HAP-1 (cell line): ENCODE results near the gene GSAP.

Source experiments
- DNase-seq, 2 experiments: peaks; one replicate each; pipeline ENCODE4 v3.0.0-alpha.2; 2016 to 2020; ENCODE audit warnings: low spot score in 2 of 2
- H3K27me3 ChIP-seq: fragments of 250-450 bp; sonication (Bioruptor Pico); 2 replicates; pipeline ENCODE4 v1.5.1; 2020; ENCODE audit warnings: low read depth, mild to moderate bottlenecking, moderate library complexity
- H3K36me3 ChIP-seq: fragments of 250-450 bp; sonication (Bioruptor Pico); replicated peaks from 2 replicates; pipeline ENCODE4 v1.5.1; 2020; ENCODE audit warnings: mild to moderate bottlenecking
- H3K4me1 ChIP-seq: fragments of 250-450 bp; sonication (Bioruptor Pico); 2 replicates; pipeline ENCODE4 v1.5.1; 2020; ENCODE audit warnings: mild to moderate bottlenecking
- H3K4me3 ChIP-seq: fragments of 250-450 bp; sonication (Bioruptor Pico); 2 replicates; pipeline ENCODE4 v1.5.1; 2020; ENCODE audit warnings: mild to moderate bottlenecking, moderate library complexity
- H3K9me3 ChIP-seq: fragments of 250-450 bp; sonication (Bioruptor Pico); 2 replicates; pipeline ENCODE4 v1.5.1; 2020; ENCODE audit warnings: mild to moderate bottlenecking, moderate library complexity
- in situ Hi-C: fragments of 300-500 bp; cut with MboI; formaldehyde crosslinking; loops from 3 replicates; pipeline ENCODE4 v1.14.3; 2020; ENCODE audit warnings: low sequenced_read_pairs, inconsistent platforms, mixed read lengths

GSAP gene

DNA sequence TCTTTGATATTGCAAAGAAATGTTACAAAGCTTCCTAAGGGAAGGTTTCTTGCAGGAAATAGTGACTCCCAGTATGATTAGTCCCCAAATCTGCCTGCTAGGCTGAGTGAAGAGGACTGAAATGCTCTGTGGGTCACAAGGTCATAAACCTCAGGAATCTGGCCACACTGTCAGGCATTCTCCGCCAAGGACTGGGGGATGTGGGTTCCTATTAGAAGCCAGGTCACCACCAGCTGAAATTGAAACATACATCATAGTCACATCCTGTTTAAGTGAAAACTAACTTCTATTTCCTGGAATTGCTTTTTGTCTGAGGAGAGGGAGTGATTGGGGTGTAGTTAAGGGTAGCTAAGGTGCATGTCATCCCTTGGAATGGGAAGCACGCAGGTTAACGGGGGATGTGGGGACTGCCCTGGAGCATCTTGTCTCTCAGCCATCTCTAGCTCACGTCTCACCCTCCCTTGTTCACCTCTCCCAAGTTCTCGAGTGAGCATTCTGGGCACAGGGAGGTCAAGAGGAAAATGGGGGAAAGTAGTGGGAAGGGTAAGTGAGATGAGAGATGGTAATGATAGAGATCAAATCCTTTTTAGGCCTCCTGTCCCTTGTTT is 12.0 kb upstream of the GSAP start:
- H3K9me3 ChIP-seq: no peaks in the 10 kb centered on the region
- no peak overlapping the region for H3K4me3 ChIP-seq
- H3K4me1 ChIP-seq: peaks cover 29% of the 10 kb centered on the region
- H3K36me3 ChIP-seq: no peaks in the 10 kb centered on the region
- no peak for DNase-seq
- no peaks in the 10 kb centered on the region for H3K27me3 ChIP-seq
- in situ Hi-C loops: no loop called here

DNA sequence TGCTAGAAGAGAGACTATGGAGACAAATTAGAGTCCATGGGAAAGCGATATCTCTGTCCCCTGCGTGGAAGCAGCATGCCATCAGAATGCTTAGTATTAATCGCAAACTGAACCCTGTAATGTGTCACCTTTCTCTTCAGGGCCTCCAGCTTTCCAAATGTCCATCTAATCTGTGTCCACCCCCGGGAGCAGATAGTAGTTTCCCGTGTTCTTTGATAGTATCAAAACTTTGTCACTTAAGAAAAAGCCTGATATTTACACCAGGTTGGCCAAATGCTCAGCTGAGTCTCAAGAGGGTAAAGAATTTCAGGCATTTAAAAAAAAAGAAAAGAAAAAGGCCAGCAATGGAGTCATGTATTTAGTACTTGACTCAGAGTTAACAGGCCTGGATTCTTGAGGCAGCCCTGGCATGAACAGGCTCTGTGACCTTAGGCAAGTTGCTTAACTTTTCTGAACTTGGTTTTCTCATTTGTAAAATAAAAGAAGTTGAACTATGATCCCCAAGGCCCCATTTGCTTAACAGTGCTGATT is 10.4 kb upstream of the GSAP start:
- peak; percentile 20 to 69 for DNase-seq
- H3K27me3 ChIP-seq: no peaks in the 10 kb centered on the region
- no peaks in the 10 kb centered on the region for H3K36me3 ChIP-seq
- H3K4me1 ChIP-seq: peaks cover 29% of the 10 kb centered on the region
- H3K4me3 ChIP-seq: no peak overlapping the region
- in situ Hi-C loops: no loop called here
- no peaks in the 10 kb centered on the region for H3K9me3 ChIP-seq

DNA sequence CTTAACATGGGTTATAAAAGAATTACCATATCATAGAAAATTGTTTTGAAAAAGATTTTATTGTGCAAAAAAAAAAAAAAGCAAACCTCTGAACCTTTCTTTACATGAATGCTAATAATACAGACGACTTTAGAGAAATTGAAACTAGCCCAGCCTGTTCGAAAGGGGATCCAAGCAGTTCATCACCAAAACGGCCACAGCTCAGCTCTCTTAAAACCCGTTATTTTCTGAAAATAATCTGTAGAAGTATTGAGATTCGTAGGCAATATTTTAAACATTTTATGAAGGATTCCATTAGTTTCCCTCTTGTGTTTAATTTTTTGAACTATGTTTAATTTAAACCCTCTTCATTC is 9.9 kb upstream of the GSAP start:
- H3K4me3 ChIP-seq: no peak overlapping the region
- in situ Hi-C loops: no loop called here
- no peaks in the 10 kb centered on the region for H3K27me3 ChIP-seq
- DNase-seq: peak in 1 of 2 experiments; percentile 15
- peaks cover 29% of the 10 kb centered on the region for H3K4me1 ChIP-seq
- H3K36me3 ChIP-seq: no peaks in the 10 kb centered on the region
- no peaks in the 10 kb centered on the region for H3K9me3 ChIP-seq

DNA sequence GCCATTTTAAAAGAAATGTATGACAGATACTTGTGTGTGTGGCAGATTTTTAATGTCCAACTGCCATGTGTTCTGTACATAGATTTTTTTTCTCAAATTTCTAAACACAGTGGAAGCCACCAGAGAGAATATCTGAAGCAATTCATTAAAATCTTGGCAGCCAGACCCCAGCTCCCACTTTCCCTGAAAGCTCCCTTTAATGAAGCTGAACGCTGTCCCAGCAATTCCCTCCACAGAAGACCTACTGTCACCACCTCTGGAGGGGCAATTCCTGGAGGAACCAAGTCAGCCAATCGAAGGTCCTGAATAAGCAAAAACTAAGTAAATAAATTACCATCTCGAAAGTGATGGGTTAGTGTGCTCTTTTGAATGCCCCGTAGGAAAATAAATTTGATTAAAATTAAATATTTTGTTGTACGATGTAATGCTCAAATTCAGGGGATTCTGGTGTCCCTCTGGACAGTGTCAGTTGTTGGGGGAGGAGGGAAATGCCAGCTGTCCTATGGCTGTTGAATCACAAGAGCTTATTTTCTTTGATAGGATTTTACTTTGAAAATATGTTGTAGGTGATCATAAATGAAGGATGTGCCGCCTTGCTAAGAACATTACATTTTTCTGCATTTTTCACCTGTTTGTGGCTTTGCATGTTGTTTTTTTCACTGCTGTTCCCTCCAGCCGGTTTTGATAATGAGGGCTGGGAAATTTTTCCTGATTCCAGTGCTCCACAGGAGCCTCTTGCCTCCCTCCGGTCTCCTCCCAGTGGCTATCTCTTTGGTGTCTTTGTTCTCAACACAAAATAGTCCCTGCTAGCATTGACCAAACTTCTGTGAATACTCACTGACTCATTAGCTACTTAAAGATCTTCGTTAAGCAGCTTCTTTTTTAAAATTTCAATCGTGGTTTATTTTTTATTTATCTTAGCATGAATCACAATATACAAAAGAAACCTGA is 9.2 kb upstream of the GSAP start:
- Histone ChIP-seq H3K9me3 (no peaks in the 10 kb centered on the region), H3K27me3 (no peaks in the 10 kb centered on the region), H3K4me1 (peaks cover 29% of the 10 kb centered on the region), H3K4me3 (no peak overlapping the region), H3K36me3 (no peaks in the 10 kb centered on the region)
- peak; percentile 67 to 88 for DNase-seq
- in situ Hi-C loops: no loop called here

DNA sequence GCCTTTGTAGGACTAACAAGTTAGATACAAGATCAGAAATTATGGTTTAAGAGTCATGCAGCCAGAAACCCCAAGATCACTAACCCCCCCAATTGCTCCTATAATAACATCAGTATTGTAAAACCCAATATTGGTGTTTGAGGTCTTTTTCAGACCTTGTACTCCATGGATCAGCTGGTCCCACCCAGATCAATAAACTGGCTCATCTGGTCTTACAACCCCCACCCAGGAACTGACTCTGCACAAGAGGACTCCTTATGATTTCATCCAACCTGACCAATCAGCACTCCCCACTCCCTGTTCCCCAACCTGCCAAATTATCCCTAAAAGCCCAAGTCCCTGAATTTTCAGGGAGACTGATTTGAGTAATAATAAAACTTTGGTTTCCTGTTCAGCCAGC is 6.4 kb upstream of the GSAP start:
- no peaks in the 10 kb centered on the region for H3K36me3 ChIP-seq
- no peaks in the 10 kb centered on the region for H3K27me3 ChIP-seq
- DNase-seq: no peak
- H3K4me1 ChIP-seq: peaks cover 19% of the 10 kb centered on the region
- in situ Hi-C loops: no loop called here
- no peaks in the 10 kb centered on the region for H3K9me3 ChIP-seq
- no peak overlapping the region for H3K4me3 ChIP-seq

DNA sequence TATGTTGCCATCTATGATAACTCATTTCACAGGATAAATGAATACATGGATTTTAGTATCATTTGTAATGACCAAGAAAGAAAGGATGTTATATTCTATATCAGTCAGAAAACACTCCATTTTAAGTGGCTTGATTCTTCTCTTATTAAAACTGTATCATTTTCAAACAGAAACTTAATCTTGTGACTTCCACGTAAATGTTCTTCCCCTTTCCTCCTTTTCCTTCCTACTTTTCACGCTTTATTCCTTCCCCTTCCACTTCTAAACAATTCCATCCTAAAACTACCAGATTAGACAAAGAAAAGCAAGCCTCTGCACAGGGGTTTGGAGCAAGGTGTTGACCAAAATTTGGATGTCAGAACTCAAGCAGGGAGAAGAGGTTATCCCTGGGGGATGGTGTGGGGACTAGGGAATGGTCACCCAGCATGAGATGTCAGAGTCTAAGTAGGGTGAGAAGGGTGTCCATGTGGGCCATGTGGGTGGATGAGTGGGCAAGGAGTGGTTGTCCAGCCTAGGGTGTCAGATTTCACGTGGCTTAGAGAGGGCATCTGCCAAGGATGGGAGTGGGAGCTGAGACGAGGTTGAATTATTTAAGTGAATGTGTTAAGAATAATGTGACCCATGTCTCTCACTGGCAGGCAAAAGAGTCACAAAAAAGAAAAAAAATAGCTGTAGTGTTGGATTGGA is 5.0 kb upstream of the GSAP start:
- in situ Hi-C loops: no loop called here
- no peaks in the 10 kb centered on the region for H3K9me3 ChIP-seq
- H3K27me3 ChIP-seq: no peaks in the 10 kb centered on the region
- peaks cover 8% of the 10 kb centered on the region for H3K4me1 ChIP-seq
- no peak for DNase-seq
- H3K4me3 ChIP-seq: no peak overlapping the region
- H3K36me3 ChIP-seq: no peaks in the 10 kb centered on the region

DNA sequence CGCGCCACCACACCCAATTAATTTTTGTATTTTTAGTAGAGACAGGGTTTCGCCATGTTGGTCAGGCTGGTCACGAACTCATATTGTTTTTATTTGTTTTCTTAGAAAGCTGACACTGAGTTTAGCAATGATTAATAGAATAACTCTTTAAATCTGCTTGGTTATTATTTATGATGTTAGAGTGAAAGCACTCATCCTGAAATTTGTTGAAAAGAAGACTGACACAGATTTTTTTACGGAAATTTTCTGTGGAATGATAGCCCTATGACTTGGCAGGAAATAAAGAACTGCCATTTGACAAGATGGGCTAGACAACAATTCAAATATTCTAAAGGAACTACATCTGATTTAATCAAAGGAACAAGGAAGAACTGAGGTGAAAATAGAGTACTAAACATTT is 4.3 kb upstream of the GSAP start:
- no peak for DNase-seq
- H3K4me1 ChIP-seq: peaks cover 11% of the 10 kb centered on the region
- no peaks in the 10 kb centered on the region for H3K9me3 ChIP-seq
- no peaks in the 10 kb centered on the region for H3K27me3 ChIP-seq
- no peak overlapping the region for H3K4me3 ChIP-seq
- H3K36me3 ChIP-seq: no peaks in the 10 kb centered on the region
- in situ Hi-C loops: no loop called here

DNA sequence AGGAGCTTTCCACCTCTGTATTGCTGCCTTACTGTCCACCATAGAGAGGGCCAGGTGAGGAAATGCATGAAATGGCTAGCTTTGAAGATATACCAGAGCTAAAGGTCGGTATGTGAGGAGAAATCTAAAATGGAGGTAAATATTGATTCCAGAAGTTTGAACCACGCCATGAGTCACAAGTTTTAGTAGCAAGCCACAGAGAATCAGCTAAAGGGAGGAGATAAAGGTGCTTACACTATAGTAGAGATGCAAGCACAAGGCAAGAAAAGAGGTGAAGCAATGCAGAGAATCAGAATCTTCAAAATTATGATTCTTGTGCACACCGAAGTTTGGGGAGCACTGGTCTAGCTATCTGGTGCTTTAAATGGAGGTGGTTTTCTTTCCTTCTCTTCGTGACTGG is 3.0 kb upstream of the GSAP start:
- no peak overlapping the region for H3K4me3 ChIP-seq
- peaks cover 17% of the 10 kb centered on the region for H3K4me1 ChIP-seq
- no peak for DNase-seq
- no peaks in the 10 kb centered on the region for H3K27me3 ChIP-seq
- no peaks in the 10 kb centered on the region for H3K9me3 ChIP-seq
- H3K36me3 ChIP-seq: no peaks in the 10 kb centered on the region
- in situ Hi-C loops: no loop called here

DNA sequence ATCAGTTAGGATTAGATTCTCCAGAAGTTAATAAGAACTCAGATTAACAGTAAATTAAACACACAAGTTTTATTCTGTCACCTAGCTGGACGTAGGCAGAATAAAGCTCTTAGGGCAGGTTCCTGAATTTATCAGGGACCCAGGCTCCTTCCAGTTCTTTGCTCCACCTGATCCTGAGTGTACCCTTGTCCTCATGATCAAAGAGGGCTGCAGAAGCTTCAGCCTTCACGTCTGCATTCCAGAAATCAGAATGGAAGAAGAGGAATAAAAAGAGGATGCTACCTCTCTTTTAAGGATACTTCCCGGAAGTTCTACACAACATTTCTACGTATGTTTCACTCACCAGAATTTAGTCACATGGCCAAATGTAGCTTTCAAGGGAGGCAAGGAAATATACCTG is 1.7 kb upstream of the GSAP start:
- Histone ChIP-seq H3K4me3 (no peak overlapping the region), H3K4me1 (peaks cover 28% of the 10 kb centered on the region), H3K9me3 (no peaks in the 10 kb centered on the region), H3K36me3 (no peaks in the 10 kb centered on the region), H3K27me3 (no peaks in the 10 kb centered on the region)
- DNase-seq: no peak
- in situ Hi-C loops: no loop called here

DNA sequence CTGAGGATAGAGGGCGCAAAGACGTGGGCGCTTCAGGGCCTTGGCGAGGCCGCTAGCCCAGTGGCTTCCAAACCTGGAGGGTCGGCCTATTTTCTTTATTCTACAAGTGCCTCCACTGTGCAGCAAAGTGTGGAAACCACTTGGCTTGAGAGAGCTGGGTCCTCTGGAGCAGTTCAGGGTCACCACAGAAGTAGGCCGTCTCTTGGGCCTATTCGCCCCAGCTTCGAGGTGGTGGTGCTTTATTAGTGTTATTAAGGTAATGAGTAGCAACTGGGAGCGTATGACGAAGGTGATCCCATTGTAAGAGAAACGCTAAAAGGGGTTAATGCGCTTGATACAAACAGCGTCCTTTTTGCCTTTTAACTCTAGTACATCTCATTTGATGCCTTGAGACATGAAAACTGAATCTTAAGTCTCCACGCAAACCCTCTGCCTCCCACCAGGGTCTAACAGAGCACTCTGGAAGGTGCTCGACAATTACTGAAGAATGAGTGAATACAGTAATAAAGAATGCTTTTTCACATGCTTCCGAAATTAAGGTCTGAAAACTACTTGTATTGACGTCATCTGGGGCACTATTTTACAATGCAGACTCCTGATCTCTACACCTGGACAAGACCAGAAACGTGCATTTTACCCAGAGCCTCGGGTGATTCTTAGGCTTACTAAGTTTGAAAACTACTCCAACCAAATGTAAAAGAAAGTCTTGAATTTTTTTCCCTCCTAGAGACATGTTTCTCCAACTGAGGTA is 647 bp upstream of the GSAP start:
- in situ Hi-C loops: no loop called here
- DNase-seq: no peak
- Histone ChIP-seq H3K27me3 (no peaks in the 10 kb centered on the region), H3K4me1 (peaks cover 28% of the 10 kb centered on the region), H3K36me3 (no peaks in the 10 kb centered on the region), H3K9me3 (no peaks in the 10 kb centered on the region), H3K4me3 (no peak overlapping the region)

DNA sequence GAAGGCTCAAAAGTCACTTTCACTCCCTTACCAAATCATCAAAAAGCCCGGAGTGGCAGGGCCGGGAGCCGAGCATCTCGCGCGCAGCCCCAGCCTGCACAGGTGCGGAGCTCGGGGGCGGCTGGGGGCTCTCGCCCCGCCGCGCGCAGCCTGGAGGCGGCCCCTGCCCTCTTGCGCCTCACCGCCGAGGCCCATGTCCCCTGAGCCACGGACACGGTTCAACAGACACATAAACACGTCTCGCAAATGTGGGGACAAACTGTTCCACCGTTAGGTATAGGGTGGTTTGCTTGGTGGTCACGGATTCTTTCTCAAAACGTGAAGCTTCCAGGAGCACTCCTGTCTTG is 700 bp downstream of the GSAP start:
- in situ Hi-C loops: no loop called here
- peaks cover 28% of the 10 kb centered on the region for H3K4me1 ChIP-seq
- H3K27me3 ChIP-seq: no peaks in the 10 kb centered on the region
- peak overlapping the region; percentile 15 for H3K4me3 ChIP-seq
- no peaks in the 10 kb centered on the region for H3K9me3 ChIP-seq
- H3K36me3 ChIP-seq: no peaks in the 10 kb centered on the region
- DNase-seq: peak in 1 of 2 experiments; percentile 11

DNA sequence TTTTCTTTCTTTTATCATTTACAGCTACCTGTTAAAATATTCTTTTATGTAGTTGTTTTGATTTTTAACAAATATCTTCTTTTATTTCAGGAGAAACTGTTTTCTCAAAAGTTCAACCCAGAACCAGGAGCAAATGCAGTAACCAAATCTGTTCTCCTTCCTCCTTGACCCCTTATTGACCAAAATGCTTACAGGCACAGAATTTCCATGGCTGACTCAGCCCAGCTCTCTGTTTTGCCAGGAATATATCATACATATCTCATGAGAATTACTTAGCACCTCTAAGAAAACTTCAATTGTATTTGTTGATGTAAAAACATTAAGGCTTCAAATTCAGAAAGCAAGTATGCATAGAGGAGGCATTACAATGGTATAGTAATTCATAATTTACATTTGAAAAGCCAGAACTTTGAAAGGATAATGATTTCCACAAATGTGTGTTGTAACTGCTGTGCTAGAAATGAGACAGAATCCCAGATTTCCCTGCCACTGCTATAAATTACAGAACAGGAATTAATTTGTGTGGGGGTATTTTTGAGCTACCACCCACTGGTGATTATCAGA is 2.2 kb downstream of the GSAP start:
- Histone ChIP-seq H3K9me3 (no peaks in the 10 kb centered on the region), H3K4me1 (peaks cover 38% of the 10 kb centered on the region), H3K36me3 (no peaks in the 10 kb centered on the region), H3K4me3 (no peak overlapping the region), H3K27me3 (no peaks in the 10 kb centered on the region)
- in situ Hi-C loops: no loop called here
- DNase-seq: peak; percentile 59 to 94

DNA sequence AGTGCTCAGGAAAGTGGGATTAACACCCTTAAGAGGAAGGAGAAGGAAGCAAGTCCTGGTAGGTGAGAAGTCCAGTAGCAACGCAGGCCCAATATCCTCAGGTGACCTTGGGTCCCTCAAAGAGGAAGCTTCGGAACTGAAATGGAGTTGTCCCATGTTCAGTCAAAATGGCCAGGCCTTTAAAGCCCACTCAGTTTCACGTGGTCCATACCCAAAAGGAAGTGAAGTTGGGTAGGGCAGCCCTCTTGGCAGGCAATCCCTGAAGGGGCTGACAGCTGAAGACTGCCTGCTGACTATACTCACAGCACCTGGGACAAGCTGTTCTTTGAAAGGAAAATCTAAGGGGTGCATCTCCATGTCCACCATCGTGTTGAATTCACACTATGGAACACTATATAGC is 3.0 kb downstream of the GSAP start:
- no peaks in the 10 kb centered on the region for H3K9me3 ChIP-seq
- no peaks in the 10 kb centered on the region for H3K27me3 ChIP-seq
- H3K4me1 ChIP-seq: peaks cover 41% of the 10 kb centered on the region
- in situ Hi-C loops: no loop called here
- H3K36me3 ChIP-seq: no peaks in the 10 kb centered on the region
- no peak overlapping the region for H3K4me3 ChIP-seq
- DNase-seq: no peak
